HT-29 (cell line): Measurements from ENCODE around the gene NUP43. TPM values are rescaled to one million over a fixed set of nuclear protein-coding genes. Genes with fewer than 3 reads are reported as not detected.
A peak's percentile ranks its signal among the peaks of the same experiment; 100 is the strongest.
"Not testable (repeated sequence)": the region's sequence is repeated elsewhere in the genome, so short reads cannot be mapped to it uniquely, and the experiment has no call there.

ENCODE experiments used
- DNase-seq: peaks from one replicate; pipeline ENCODE4 v3.0.0-alpha.2; 2015; ENCODE audit warnings: low spot score
- total RNA-seq: library from RNA; depleted of rRNA; stranded (reverse); fragments of >200 nt; shearing (Covaris generic); gene quantifications from 2 replicates; pipeline ENCODE4 v1.2.3, GENCODE V29; 2014; rRNA removed

Gene NUP43
- 14.0 and 15.0 TPM in 2 replicates for total RNA-seq

GRCh38 chr6:149746147-149746946, at the start of gene NUP43:
TSS of gene NUP43 (minus strand) at chr6:149746529. CDS start at chr6:149746495, 34 bp downstream.
- DNase-seq: peak; percentile 94

GRCh38 chr6:149783551-149783950, 37.2 kb upstream of the NUP43 start:
- DNase-seq: no peak

GRCh38 chr6:149782337-149782736, 36.0 kb upstream of the NUP43 start:
- DNase-seq: no peak

- DNase-seq: no peak
Observed at GRCh38 chr6:149781715-149782114, 35.4 kb upstream of the NUP43 start.

- no peak for DNase-seq
Observed at GRCh38 chr6:149779644-149779963, 33.3 kb upstream of the NUP43 start.

GRCh38 chr6:149777624-149778023, 31.3 kb upstream of the NUP43 start:
- DNase-seq: no peak

- DNase-seq: no peak
Observed at GRCh38 chr6:149771925-149772324, 25.6 kb upstream of the NUP43 start.

GRCh38 chr6:149771185-149771584, 24.9 kb upstream of the NUP43 start:
- DNase-seq: no peak

- no peak for DNase-seq
Observed at GRCh38 chr6:149769676-149770075, 23.3 kb upstream of the NUP43 start.

GRCh38 chr6:149766156-149766769, 19.9 kb upstream of the NUP43 start:
- peak; percentile 31 for DNase-seq

- DNase-seq: no peak
Observed at GRCh38 chr6:149763866-149764265, 17.5 kb upstream of the NUP43 start.

GRCh38 chr6:149761438-149761837, 15.1 kb upstream of the NUP43 start:
- DNase-seq: no peak

GRCh38 chr6:149756261-149756636, 9.9 kb upstream of the NUP43 start:
- DNase-seq: no peak

- no peak for DNase-seq
Observed at GRCh38 chr6:149755300-149756260, 9.3 kb upstream of the NUP43 start.

GRCh38 chr6:149754548-149754947, 8.2 kb upstream of the NUP43 start:
- no peak for DNase-seq

- DNase-seq: not testable (repeated sequence)
Observed at GRCh38 chr6:149753374-149753637, 7.0 kb upstream of the NUP43 start.

GRCh38 chr6:149752600-149753373, 6.5 kb upstream of the NUP43 start:
- no peak for DNase-seq

GRCh38 chr6:149751920-149752319, 5.6 kb upstream of the NUP43 start:
- not testable (repeated sequence) for DNase-seq

- no peak for DNase-seq
Observed at GRCh38 chr6:149751239-149751638, 4.9 kb upstream of the NUP43 start.

GRCh38 chr6:149750136-149750609, 3.8 kb upstream of the NUP43 start:
- DNase-seq: peak; percentile 41

- peak; percentile 93 for DNase-seq
Observed at GRCh38 chr6:149749594-149750135, 3.3 kb upstream of the NUP43 start, which contains the start of gene PCMT1. TSS of gene PCMT1 (plus strand) at chr6:149749741. CDS start at chr6:149749902, 161 bp downstream.
